Measurements from ENCODE around the gene WDR82. TPM values are rescaled to one million over a fixed set of nuclear protein-coding genes. Genes with fewer than 3 reads are reported as not detected.

The WDR82 gene
- total and polyA plus RNA-seq, 10 of the 15 experiments (the other 5 are each of a cell fraction or from before 2014, with no cell fraction given) = 10.1 to 82.4 (median 48.7) TPM

- TF ChIP-seq, protein P1, sequence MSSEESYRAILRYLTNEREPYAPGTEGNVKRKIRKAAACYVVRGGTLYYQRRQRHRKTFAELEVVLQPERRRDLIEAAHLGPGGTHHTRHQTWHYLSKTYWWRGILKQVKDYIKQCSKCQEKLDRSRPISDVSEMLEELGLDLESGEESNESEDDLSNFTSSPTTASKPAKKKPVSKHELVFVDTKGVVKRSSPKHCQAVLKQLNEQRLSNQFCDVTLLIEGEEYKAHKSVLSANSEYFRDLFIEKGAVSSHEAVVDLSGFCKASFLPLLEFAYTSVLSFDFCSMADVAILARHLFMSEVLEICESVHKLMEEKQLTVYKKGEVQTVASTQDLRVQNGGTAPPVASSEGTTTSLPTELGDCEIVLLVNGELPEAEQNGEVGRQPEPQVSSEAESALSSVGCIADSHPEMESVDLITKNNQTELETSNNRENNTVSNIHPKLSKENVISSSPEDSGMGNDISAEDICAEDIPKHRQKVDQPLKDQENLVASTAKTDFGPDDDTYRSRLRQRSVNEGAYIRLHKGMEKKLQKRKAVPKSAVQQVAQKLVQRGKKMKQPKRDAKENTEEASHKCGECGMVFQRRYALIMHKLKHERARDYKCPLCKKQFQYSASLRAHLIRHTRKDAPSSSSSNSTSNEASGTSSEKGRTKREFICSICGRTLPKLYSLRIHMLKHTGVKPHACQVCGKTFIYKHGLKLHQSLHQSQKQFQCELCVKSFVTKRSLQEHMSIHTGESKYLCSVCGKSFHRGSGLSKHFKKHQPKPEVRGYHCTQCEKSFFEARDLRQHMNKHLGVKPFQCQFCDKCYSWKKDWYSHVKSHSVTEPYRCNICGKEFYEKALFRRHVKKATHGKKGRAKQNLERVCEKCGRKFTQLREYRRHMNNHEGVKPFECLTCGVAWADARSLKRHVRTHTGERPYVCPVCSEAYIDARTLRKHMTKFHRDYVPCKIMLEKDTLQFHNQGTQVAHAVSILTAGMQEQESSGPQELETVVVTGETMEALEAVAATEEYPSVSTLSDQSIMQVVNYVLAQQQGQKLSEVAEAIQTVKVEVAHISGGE (CRISPR knock-in tag; IDR thresholded peaks at IDR 0.05) = no peak
- TF ChIP-seq, protein P2, sequence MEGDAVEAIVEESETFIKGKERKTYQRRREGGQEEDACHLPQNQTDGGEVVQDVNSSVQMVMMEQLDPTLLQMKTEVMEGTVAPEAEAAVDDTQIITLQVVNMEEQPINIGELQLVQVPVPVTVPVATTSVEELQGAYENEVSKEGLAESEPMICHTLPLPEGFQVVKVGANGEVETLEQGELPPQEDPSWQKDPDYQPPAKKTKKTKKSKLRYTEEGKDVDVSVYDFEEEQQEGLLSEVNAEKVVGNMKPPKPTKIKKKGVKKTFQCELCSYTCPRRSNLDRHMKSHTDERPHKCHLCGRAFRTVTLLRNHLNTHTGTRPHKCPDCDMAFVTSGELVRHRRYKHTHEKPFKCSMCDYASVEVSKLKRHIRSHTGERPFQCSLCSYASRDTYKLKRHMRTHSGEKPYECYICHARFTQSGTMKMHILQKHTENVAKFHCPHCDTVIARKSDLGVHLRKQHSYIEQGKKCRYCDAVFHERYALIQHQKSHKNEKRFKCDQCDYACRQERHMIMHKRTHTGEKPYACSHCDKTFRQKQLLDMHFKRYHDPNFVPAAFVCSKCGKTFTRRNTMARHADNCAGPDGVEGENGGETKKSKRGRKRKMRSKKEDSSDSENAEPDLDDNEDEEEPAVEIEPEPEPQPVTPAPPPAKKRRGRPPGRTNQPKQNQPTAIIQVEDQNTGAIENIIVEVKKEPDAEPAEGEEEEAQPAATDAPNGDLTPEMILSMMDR (IDR thresholded peaks at IDR 0.05 in 2 of 3, conservative IDR thresholded peaks at IDR 0.05 in 1 of 3; ENCODE audit: control insufficient read depth in 2 of 3, extremely low read depth in 1 of 3, insufficient read depth in 1 of 3, low read depth in 3 of 3, low read length in 3 of 3) = peak; percentile 92 to 96 (median 93)
- 0 out of 2 replicates have a peak, but pooled peaks have one; percentile 41 for TF ChIP-seq LARP7 (IDR thresholded peaks at IDR 0.05)
- no peak for TF ChIP-seq WRNIP1 (IDR thresholded peaks at IDR 0.05; ENCODE audit: borderline replicate concordance, low read depth, low read length)
- TF ChIP-seq SMC3 (IDR thresholded peaks at IDR 0.05; ENCODE audit: borderline replicate concordance, low read length) = peak; percentile 95
- TF ChIP-seq RELA (IDR thresholded peaks at IDR 0.05; ENCODE audit: borderline replicate concordance, partially characterized antibody) = peak; percentile 49
- 0 out of 2 replicates have a peak, but pooled peaks have one; percentile 30 for TF ChIP-seq IRF4 (IDR thresholded peaks at IDR 0.05; ENCODE audit: low read depth, low read length)
- peak; percentile 67; the same call in 1 of the 2 replicates for TF ChIP-seq YY1 (IDR thresholded peaks at IDR 0.05; ENCODE audit: low read depth, low read length)
- TF ChIP-seq BHLHE40 (IDR thresholded peaks at IDR 0.05; ENCODE audit: borderline replicate concordance in 1 of 2, low read depth in 2 of 2, low read length in 1 of 2) = 0 out of 4 replicates have a peak, but pooled peaks of 1 of the 2 experiments have one; percentile 24
- TF ChIP-seq GATAD2B (conservative IDR thresholded peaks at IDR 0.05; ENCODE audit: low read depth) = 0 out of 2 replicates have a peak, but pooled peaks have one; percentile 32
- 0 out of 2 replicates have a peak, but pooled peaks have one; percentile 7 for TF ChIP-seq MXI1 (IDR thresholded peaks at IDR 0.05; ENCODE audit: low read depth, low read length)
- TF ChIP-seq CEBPZ (IDR thresholded peaks at IDR 0.05; ENCODE audit: low read depth, low read length) = no peak
- no peak for TF ChIP-seq MAX (IDR thresholded peaks at IDR 0.05; ENCODE audit: low read depth, low read length)
- TF ChIP-seq, protein P3, sequence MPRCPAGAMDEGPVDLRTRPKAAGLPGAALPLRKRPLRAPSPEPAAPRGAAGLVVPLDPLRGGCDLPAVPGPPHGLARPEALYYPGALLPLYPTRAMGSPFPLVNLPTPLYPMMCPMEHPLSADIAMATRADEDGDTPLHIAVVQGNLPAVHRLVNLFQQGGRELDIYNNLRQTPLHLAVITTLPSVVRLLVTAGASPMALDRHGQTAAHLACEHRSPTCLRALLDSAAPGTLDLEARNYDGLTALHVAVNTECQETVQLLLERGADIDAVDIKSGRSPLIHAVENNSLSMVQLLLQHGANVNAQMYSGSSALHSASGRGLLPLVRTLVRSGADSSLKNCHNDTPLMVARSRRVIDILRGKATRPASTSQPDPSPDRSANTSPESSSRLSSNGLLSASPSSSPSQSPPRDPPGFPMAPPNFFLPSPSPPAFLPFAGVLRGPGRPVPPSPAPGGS (IDR thresholded peaks at IDR 0.05; ENCODE audit: borderline replicate concordance, insufficient read depth, low read depth, low read length, poor library complexity, severe bottlenecking) = no peak
Measured at GRCh38 chr3:52220380-52221026, 57.9 kb downstream of the WDR82 start (continued).
